Ecto neural progenitor cell (in vitro differentiated cells): ENCODE measurements around the gene FOXP2.

Experiments used
- DNase-seq: peaks from one replicate; pipeline ENCODE4 v3.0.0-alpha.2; 2018; ENCODE audit warnings: low spot score

The FOXP2 gene

DNA sequence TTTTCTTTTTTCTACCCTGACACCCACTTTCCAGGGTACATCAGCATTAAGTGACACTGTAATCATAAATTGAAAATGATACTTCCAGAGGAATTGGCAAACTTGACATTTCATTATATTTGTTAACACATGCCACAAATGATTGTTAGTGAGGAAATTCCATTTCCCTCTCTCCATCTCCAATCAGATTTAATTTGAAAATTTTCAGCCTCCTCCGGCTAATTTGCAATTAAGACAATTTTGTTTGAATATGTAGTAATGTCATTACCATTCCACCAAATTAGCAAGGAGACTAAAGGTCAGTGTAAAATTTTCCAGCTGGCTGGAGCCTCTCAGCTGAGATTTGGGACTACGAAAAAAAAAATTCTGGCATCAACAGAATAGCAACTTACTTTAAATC lies 242.7 kb downstream of the FOXP2 start:
- no peak for DNase-seq

DNA sequence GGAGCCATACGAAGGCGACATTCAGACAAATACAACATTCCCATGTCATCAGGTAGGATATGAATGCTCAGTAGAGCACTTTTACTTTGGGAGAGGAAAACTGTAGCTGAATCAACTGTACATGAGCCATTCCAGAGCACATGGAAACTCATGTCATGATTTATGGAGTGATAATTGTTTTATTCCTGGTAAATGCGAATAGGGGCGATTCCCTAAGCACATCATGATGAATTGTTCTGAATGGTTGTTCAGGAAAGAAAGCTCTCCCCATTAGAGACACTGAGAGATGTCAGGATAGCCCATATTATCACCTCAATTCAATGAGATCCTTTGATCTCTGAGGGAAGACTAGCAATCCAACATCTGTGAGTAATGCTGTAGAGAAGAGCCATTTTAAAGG lies 243.6 kb downstream of the FOXP2 start:
- DNase-seq: no peak

DNA sequence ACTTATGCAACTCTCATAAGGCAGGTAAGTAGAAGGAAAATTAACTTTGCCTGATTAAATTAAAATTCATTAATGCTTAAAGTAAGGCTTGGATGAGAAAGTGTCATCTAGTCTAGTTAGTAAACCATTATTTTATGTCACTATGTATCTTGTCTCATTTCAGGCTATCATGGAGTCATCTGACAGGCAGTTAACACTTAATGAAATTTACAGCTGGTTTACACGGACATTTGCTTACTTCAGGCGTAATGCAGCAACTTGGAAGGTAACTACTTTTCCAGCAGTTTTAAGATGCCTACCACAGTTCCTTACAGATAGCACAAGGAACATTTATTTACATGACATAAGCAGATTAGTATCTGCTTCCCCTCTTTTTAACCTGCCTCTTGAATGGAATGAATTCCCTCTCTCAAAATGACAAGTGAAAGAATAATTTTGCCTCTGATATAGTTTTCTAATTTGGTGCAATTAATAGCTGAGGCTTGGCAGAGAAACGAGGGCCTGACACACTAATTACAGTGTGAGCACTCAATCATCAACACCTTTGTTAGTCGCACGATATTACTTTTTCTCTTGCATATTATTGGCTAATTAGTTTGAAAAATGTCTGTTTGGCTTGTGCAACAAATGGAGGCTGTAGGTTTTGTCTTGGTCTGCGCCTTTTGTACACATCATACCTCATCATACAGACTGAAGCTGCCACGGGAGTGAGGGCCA lies 245.0 kb downstream of the FOXP2 start:
- DNase-seq: no peak

DNA sequence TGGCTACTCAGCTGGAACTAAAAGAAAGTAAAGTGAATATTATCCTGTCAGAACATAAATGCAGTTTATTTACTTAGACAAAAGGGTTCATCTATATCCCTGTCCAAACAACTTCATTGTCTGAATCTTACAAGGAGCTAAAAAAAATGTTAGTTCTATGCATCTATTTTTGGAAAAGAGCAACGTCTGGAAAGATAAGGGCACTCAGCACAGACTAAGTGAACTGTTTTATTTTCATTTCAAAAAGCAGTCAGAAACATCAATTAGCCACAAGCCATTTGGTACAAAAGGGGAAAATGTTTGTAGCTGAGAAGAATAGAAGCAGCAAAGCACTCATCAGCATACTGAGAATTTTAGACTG lies 245.5 kb downstream of the FOXP2 start:
- DNase-seq: no peak

DNA sequence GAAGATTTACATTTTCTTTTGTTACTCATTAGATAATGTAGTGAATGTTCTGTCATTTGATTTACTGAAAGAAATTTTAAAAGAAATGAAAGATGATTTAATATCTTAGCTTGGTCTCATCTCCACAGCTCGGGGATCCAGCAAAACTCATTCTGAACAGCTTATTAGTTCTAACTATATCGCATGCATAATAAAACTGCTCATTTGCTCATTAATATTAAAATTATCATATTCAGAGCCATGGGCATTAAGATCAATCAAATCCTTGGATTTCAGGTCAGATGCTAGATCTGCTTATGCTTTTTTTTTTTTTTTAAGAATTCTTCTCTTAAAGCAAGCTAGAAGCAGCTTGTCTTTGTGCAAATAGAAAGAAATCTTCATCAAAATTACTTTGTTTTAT lies 246.1 kb downstream of the FOXP2 start:
- DNase-seq: no peak

DNA sequence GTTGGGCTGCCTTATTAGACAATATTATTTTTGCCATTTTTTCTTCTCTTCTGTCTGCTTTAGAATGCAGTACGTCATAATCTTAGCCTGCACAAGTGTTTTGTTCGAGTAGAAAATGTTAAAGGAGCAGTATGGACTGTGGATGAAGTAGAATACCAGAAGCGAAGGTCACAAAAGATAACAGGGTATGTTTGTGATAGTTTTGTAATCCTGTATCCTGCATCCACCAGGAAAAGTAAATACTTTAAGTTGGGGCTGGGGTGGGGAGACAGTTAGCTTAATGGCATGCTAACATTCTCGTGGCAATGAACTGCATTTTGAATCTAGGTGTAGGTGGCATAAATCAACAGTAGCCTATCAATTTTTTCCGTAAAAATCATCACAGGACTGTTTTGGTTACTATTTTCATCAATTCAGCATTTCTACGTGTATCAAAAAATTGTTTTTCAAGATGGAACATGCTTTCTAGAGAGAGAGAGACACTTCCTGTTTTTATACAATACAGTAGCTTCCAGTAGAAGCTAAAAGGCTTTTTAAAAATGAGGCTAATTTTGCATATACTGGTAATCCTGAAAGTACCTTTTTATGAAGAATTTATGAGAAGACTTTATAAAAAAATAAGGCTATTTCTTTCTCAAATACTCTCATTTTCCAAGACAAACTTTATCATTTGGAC lies 247.5 kb downstream of the FOXP2 start:
- DNase-seq: no peak

DNA sequence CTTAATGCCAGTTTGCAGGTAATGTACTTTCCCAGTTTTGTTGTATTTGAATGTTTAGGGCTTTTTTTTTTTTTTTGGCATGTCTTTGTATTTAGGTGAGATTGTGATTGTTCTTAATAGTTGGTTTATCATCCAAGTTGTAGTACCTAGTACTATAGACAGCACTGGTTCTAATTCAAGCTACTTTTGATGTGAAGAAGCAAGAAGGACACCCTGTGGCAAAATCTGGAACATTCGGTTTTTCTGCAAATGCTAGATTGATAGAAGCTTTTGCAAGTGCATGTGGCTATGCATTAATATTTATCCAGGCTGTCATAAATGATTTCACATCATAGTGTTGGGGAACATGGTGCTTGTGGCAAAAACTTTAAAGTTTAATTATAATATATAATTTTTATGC lies 248.9 kb downstream of the FOXP2 start:
- no peak for DNase-seq

DNA sequence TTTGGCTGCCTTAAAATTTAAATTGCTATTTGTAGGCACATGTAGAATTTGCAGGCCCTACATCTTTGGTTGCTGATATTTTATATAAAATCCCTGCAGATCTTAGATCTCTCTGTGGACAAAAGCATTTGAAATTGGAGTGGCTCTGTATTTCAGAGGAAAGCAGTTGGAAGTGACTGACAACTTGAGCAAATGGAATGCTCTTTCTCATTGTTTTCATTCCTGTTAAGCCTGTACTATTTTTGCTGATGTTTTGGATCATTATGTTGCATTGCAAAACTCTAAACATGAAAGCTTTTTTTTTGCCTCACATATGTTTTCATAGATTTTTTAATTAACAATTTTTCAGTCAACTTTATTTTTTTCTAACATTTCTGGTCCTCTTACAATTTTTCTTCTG lies 256.1 kb downstream of the FOXP2 start:
- no peak for DNase-seq

DNA sequence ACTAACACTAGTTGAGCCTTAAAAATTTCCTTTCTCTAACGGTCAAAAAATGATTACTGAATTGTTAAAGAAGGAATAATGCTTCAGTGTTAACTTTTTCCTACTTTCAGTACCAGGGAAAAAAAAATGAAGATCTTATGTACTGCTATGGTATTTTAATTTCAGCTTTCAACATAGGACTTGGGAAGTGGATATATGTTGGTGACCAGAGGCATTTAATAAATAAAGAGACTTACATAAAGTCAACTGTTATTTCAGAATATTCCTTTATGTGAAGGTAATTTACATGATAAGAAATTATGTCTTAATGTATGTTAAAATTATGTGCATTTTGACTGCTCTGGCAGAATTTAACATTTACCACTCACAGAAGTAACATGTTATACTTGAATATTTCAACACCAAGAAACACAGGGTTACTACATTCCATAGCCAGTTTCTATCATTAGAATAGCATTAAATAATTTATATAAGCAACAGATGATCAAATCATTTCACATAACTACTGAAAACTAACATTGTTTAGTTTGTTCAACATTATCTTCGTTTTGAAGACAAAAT lies 257.0 kb downstream of the FOXP2 start:
- no peak for DNase-seq

DNA sequence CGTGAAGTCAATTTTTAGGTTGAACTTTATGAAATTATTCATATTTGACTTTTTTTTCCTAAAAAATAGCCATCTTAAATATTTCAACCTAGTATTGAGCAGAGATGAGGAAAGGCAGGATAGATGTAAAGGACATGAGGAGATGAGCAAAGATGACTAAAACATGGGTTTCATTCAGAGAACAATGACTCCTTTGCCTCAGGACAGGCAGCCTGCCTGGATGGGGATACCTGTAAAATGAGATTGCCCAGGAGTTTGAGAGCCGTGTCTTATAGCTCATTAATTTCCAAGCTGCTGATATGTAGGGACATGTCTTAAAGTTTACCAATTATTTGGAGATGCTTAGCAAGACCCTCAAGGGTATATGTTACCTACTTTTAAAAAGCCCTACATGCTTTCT lies 263.5 kb downstream of the FOXP2 start:
- no peak for DNase-seq

DNA sequence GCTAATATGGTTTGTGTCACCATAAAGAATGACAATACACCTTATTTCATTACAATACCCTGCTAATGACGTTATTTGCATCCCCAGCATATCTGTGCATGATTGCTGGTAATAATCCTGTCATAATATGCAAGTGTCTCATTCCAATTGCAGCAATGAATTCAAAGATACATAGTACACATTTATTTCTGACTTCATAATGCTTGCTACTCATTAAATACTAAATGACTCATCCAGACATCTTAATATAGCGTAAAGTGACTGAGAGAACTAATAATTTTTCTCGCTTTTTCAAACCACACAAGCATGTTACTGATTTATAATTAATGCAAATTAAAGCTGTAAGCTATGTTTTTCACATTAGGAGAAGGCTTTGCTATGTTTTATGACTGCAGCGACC lies 272.6 kb downstream of the FOXP2 start:
- DNase-seq: no peak

DNA sequence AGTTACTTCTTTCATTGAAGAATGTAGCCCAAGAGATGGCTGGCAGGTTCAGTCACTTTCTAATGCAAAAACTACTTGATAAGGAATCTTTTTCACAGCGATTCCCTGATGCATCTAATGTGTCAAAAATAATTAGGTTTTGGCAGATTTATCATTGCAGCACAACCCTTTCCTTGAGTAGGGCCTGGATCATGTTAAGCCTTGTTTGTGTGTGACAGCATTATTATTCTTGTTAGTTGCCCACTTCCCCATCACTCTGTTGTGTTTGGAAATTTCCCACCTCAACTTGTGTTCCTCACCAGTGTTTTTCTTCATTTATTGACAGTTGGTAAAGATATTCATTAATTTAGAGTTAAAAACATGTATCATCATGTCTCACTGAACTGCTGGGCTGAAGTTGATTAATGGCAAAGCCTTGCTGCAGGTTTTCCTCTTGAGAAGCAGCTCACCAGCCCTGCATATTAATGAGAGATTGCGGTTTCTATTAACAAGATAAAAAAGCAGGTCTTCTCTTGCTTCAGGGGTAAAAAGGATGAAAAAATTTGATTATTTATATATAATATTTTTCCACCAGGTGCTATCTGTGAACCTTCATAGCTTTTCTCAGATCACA lies 273.9 kb downstream of the FOXP2 start:
- no peak for DNase-seq

DNA sequence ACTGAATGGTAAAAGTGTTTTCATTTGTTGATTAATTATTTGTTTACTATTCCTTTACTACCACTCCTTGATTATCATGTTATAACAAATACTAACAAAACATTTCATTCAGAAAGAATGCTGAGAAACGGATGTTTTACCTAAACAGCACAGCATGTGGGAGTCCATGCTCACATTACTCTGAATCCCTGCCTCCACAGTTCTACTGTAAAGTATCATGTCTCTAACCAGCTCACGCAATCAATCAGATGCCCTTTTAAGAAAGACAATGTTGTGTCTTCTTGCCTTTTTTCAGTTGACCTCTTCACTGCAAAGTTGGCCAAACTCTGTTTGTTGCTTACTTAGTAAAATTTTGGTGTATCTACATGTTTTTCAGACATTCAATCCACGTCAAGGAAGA lies 274.8 kb downstream of the FOXP2 start:
- no peak for DNase-seq

DNA sequence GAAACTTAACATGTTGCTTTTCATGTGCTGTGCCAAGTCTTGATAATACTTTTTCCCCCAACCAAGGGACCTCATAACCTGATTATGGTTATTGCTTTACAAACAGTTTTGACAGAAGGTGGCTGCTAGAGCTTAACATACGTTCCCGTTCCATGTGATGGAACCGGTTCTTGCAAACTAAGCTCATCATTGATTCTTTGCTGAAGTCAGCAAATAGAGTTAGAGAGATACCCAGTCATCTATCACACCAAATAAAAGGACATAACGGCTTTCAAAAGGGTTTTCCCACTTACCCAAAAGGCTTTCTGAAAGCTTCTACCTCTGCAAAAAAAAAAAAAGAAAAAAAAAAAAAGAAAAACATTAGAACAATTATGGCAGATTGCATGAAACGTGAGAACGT lies 277.0 kb downstream of the FOXP2 start:
- no peak for DNase-seq

DNA sequence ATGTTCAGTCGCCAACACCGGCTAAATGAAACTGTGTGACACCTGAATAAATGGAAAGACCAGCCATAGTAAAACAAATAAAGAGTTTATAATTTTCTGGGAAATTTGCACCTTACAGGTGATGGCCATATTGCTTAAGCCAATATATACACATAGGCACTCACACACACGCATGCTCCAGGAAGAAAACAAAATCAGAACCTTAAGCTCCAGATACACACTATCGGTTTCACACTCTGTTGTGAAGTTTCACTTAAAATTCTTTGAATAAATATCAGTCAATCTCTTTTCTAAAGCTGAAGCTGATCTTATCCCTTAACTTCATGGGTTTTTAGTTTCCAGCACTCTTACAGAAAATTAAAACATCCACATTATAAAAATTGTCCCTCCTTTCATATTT lies 280.6 kb downstream of the FOXP2 start:
- no peak for DNase-seq

DNA sequence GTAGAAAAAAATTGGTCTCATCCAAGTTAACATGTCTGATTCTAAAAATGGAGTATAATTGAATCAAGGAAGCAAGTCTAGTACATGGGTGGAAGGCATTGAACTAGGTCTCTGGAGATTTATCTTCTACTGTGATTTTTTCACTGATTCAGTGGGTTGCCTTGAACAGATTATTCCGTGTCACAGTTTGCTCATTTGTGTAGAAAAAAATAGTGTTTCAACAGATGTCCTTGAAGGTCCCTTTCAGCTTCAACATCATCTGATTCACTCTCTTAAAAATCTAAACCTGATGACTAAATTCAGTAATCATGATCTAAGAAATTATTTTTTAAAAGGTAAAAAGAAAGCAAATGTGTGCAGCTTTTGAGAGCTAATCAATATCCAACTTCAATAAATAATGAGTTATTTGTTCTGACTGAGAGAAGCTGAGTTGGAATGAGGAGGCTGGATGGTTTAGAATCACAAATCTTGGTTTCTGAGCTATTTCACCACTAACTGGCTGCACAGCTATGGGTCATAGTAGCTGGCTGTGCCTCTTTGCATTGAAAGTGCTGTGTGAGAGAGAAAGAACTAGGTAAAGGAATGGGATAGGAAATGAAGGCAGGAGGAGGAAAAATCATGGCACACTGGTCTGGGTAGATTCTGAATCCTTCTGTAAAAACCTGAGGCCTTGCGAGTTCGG lies 285.8 kb downstream of the FOXP2 start:
- no peak for DNase-seq

DNA sequence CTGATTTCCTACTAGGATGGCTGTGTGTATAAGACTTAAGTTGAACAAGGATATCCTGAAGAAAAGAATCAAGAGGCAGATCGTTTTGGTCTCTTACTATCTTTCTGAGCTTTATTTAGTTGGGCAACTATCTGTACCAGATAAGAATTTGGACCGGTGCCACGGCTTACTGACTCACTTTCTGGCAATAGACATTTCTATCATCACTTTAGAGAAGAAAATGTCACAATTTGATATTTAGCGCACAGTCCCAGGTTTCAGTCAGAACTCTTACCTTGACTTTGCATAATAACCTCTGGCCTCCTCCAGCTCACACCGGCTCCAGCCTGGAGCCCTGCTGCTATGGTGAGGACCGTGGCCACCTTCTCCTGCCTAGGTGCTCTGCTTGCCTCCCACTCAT lies 289.1 kb downstream of the FOXP2 start:
- DNase-seq: no peak

DNA sequence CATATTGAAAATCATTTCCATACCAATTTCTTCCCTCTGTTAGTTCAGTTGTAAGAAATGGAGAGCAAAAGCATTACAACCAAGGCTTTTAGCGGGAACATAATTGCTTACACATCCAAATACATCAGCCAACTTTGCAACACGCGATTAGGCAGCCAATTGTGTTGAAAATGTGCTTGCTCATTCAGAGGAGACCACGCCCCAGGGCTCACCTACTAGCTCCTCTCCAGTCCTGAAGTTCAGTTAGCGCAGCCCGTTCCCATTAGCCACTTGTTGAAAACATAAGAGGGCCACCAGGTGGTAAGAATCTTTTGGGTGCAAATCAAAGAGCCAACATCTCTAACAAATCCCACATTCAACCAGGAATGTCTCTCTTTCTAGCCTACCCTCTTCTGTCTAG lies 294.0 kb downstream of the FOXP2 start:
- DNase-seq: no peak

DNA sequence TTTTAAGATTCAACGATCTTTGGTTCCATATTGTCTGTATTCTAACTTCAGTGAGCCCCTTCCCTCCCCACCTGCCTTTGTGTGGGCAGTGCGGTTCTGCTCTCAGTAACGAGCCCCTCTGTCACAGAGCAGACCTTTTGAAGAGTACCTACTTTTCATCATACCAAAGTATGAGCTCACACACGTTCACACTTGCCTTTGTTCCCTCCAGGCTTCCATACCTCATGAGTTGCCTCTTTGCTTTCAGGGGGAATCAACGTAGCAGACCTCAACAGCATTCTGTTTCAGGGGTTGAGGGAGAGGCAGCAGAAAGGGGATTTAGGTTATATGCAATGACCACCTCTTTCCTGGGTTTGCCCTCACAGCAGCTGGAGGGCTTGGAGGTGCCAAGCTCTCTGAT lies 295.9 kb downstream of the FOXP2 start:
- no peak for DNase-seq

DNA sequence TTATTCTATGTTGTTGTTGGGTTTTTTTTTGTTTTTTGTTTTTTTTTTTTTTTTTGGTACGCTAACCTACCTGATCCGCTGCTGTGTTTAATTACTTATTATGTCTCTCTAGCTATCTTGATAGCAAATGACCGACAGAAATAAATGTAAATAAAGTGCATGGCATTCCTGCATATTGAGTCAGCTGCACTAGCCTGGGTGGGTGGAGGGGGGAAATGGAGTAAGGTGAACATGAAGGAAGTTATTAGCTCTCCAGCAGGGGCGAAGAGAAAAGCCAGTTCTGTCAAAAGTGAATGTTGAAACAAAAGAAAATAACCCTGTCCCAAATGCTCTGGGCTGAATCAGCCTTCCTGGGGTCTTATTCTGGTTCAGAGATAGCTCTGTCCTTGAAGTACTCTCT lies 296.6 kb downstream of the FOXP2 start:
- no peak for DNase-seq

DNA sequence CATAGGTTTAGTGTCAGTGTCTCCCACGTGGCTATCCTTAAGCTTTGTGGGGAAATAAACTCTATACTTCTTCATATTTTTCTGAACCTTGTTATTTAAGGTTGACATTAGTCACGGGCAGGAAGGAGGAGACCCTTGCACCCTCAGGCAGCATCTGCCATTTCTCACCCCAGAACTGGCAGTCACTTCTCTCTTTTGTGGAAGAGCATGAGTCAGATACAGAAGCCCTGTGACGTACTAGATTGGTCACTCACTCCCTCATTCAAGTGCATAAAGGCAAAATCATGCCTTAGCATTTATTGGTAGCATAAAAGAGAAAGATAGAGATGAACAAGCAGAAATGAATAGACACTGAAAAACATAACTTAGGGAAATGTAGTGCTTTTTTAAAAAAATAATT lies 301.3 kb downstream of the FOXP2 start:
- DNase-seq: no peak

DNA sequence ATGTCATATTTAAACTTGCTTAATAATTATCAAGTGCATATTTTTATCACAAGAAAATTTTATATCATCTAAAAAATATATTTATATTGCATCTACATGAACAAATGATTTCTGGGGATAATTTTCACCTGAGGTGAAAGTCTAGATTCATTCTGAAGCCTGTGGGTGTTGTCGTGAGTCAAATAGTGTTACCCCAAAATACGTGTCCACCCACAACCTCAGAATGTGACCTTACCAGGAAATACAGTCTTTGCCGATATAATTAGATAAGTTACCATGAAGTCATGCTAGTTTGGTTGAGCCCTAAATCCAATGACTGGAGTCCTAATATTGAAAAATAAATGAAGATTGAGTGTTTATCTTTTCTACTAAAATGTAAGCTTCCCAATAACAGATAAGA lies 304.2 kb downstream of the FOXP2 start:
- no peak for DNase-seq

DNA sequence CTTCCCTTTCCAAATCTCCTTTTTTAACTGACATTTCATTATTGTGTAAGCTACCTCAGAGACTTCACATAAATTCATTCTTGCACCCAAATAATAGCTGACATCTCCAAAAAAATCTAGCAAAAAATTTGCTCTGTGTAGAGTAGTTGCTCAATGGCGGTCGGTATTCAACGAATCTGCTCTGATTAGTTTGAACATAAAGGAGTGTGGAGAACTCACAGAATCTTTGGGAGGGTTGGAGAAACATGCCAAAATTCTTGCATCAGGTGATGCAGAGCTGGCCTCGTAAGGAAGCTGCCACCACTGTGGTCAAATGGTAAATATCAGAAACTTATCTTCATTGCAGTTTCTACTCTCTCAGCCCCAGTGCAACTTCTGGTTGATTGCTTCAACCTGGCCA lies 306.1 kb downstream of the FOXP2 start:
- no peak for DNase-seq
